Measurements from ENCODE around the gene ECM2.

Gene ECM2

DNA sequence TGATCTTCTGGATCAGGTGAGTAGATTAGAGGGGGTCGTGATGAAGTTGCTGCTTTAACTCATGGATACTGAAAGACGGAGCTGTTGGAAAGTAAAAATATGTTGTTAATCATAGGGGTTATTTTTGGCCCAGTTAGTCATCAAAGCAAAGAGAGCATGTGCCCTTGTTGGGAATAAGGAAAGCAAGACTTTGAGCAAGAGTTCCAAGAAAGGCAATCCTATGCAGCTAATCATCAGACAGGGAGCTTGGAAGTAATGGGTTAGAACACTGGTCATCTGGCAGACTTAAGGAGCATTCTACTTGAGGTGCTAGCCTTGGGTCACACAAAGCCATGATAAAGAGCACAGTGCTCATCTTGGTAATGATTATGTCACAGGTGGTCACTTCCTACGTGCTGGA, 71.8 kb downstream of the ECM2 start:
- peak; percentile 47 for DNase-seq (ENCODE audit: low spot score)

GRCh38 chr9:92463387-92463786, 72.4 kb downstream of the ECM2 start:
- DNase-seq (ENCODE audit: low spot score), result no peak

- no peak for DNase-seq (ENCODE audit: low spot score)
These were observed 78.2 kb downstream of the ECM2 start for GRCh38 chr9:92457576-92457975.

- peak; percentile 53 for DNase-seq (ENCODE audit: low spot score)
These were observed 80.6 kb downstream of the ECM2 start for GRCh38 chr9:92455217-92455616.

DNA sequence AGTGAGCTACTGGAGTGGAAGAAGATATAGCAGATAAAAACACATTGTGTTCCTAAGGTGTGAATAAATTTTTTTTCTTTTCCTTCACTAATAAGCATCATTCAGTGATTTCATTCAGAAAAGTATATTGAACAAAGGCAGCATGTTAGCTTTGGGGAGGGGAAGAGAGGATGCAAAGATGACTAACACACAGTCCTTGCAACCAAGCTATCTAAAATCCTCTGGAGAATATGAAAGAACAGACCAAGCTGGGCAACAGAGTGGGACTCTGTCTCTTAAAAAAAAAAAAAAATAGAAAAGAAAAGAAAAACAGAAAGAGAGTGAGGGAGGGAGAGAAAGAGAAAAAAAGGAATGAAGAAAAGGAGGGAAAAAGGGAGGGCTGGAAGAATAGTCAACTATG, 89.3 kb downstream of the ECM2 start:
- DNase-seq (ENCODE audit: low spot score), result no peak
